Measurements from ENCODE around the gene ADAMTSL3.
A peak's percentile ranks its signal among the peaks of the same experiment; 100 is the strongest.
"Not testable (repeated sequence)": the region's sequence is repeated elsewhere in the genome, so short reads cannot be mapped to it uniquely, and the experiment has no call there.

ADAMTSL3 gene

DNA sequence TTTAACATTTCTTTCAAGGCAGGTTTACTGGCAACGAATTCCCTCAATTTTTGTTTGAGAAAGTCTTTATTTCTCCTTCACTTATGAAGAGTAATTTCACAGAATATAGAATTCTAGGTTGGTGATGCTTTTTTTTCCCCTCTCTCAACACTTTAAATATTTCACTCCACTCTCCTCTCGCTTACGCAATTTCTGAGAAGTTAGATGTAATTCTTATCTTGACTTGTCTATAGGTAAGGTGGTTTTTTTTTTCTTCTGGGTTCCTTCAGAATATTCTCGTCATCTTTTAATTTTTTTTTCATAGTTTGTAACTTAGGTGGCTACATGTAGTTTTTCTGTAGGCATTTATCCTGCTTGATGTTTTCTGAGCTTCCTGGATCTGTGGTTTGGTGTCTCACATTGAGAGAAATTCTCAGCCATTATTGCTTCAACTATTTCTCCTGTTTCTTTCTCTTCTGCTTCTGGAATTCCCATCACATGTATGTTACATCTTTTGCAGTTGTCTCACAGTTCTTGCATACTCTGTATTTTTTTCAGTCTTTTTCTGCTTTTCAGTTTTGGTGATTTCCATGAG lies 392.2 kb downstream of the ADAMTSL3 start:
- no peak for DNase-seq

DNA sequence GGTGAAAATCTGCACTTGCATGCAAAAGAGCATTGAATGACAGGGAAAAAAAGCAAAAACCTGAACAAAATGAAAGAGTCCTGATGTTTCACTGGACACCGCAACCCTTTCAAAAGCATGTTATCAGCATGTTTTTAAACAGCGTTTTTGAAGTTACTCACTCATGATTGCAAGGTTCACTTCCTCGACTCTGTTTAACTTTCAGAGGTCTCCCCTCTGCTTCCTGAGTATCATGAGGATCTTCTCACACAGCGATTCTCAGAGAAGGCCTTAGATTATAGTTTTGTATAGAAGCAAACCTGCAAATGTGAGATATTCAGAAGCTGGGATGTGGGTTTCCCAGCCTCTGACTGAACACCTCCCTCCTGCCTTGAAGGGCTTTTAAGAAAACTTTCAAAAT lies 395.6 kb downstream of the ADAMTSL3 start:
- DNase-seq: not testable (repeated sequence)

DNA sequence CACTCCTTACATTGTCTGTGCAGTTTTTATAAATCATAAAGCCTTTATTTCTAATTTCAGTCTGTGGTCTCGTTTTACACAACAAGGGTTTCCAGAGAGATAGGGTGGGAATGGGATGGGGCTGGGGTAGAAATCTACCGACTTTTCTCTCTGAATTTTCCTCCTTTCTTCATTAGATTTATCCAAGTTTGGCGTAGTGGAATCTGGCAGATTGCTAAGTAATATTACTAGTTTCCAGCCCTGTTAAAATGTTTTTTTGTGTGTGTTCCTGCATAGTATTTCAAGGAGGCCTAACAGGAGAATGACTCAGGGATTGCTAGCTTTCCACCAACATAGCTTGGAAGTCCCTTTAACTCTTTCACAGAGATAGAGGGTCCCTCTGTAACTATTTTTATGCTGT lies 396.2 kb downstream of the ADAMTSL3 start:
- DNase-seq: no peak

DNA sequence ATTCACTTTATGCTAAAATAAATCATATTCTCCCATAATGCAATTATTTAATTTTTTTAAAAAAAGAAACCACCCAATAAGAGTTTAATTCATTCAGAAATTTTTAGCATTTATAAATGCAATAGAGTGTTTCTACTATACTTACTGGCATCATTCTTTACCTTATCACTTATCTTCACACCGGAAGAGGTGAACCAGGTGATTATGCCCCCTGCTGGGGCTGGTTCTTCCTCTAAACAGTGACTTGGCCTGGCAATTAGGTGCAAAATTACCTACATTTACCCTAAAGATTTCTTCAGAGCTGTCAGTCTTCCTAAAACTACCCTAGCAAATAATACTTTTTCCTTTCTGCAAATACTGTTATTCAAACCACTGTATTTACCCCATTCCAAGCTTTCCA lies 397.2 kb downstream of the ADAMTSL3 start:
- not testable (repeated sequence) for DNase-seq

GRCh38 chr15:84054544-84054943 lies 400.6 kb downstream of the ADAMTSL3 start:
- not testable (repeated sequence) for DNase-seq

- no peak for DNase-seq
These were observed 403.9 kb downstream of the ADAMTSL3 start for GRCh38 chr15:84057714-84058331.

DNA sequence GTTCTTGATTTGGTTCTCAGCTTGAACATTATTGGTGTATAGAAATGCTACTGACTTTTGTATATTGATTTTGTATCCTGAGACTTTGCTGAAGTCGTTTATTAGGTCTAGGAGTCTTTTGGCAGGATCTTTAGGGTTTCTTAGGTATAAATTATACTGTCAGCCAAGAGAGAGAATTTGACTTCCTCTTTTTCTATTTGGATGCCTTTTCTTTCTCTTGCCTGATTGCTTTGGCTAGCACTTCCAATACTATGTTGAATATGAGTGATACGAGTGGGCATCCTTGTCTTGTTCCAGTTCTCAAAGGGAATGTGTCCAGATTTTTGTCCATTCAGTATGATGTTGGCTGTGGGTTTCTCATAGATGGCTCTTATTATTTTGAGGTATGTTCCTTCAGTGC lies 409.8 kb downstream of the ADAMTSL3 start:
- DNase-seq: not testable (repeated sequence)

- not testable (repeated sequence) for DNase-seq
These were observed 414.8 kb downstream of the ADAMTSL3 start for GRCh38 chr15:84068674-84069073.

GRCh38 chr15:84078038-84078437 lies 424.1 kb downstream of the ADAMTSL3 start:
- DNase-seq: not testable (repeated sequence)

DNA sequence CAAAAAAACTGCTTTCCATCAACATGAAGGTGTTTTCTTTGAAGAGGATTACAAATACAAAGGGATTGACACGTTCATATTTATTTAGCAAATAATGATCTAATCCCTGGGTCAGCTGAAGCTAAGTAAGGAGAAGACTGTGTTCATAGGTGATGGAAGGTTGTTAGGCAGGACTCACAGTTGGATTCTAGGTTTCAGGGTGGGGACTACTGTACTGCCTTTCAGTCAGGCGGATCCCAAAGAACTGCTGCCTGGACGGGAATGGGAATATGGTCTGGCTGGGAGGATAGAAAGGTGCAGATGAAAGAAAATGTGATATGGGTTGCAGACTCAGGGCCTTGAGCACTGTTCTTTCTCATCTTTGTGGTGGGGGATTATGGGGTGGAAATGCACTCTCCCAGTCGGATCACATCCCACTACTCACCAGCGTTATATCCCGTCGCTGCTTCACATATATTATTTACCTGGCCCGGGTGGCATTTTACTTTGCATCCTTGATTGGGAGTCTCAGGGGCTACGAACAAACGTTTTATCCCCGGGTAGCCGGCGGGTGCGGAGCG lies 425.5 kb downstream of the ADAMTSL3 start:
- not testable (repeated sequence) for DNase-seq

GRCh38 chr15:84079885-84080777 lies 426.2 kb downstream of the ADAMTSL3 start:
- peak; percentile 3 for DNase-seq

GRCh38 chr15:84080778-84081084 lies 426.8 kb downstream of the ADAMTSL3 start:
- DNase-seq: not testable (repeated sequence)

- DNase-seq: no peak
These were observed 427.7 kb downstream of the ADAMTSL3 start for GRCh38 chr15:84081391-84082168.

GRCh38 chr15:84082739-84083138 lies 428.8 kb downstream of the ADAMTSL3 start:
- no peak for DNase-seq

- not testable (repeated sequence) for DNase-seq
These were observed 432.1 kb downstream of the ADAMTSL3 start for GRCh38 chr15:84086071-84086470.
